Measurements from ENCODE around the gene CXCR4. TPM values are rescaled to one million over a fixed set of nuclear protein-coding genes. Genes with fewer than 3 reads are reported as not detected.

The CXCR4 gene
- total and polyA plus RNA-seq, 2 donors (not counting 1 experiment from before 2014, with no cell fraction given), result 1,832 to 2,119 TPM

DNA sequence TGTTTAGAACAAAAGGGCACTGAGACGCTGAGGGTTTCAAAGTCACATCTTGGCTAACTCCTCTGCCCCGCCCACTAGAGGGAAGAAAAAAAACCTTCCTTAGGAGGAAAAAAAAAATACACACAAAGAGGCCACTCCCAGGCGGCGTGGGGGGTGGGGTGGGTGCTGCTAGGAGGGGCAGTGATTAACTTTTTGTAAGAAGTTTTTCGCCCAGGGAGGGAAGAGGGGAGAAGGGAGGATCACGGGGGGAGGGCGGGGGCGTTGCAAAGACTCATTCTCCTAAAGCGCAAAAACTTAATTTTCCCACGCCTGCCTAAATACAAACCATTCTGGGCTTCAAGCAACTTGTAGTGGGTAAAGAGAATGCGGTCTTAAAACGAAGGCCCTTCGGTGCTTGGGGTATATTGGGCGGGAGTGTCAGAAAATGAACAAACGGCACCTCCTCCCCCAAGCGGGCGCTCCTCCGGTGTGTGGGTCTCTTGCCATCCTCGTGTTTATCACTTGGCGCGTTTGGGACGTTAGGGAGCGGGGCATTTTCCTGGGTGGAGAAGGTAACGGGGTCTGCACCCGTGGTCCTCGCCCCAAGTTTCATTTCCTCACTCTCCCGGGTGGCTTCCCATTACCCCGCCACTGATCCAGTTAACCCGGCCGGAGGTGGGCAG is 1.7 kb downstream of the CXCR4 start:
- H3K9me3 Mint-ChIP-seq (ENCODE audit: insufficient read depth), result no peaks in the 10 kb centered on the region
- DNase-seq (peak; percentile 87), ATAC-seq (ENCODE audit: low read depth) (peak; percentile 8)
- WGBS (ENCODE audit: insufficient coverage), result 0% methylated on average over 14 of the region's 30 CpGs
- H3K27ac ChIP-seq (ENCODE audit: low read length in 2 of 2), result peak overlapping the region; percentile 96 to 99
- no peaks in the 10 kb centered on the region for H3K27me3 ChIP-seq (replicated peaks in 1 of 4; ENCODE audit: control extremely low read depth in 1 of 4, control insufficient read depth in 3 of 4, insufficient read depth in 4 of 4, low read length in 3 of 4)
- H3K4me1 Mint-ChIP-seq, result peaks cover 57% of the 10 kb centered on the region
- H3K27ac Mint-ChIP-seq, result peak overlapping the region; percentile 100
- intact Hi-C loops (cut with micrococcal nuclease), result loop anchor here (1.0 to 5.0 kb wide), 3 partner anchors 131 to 262 kb away; partner anchors contain the start of gene DARS1
- ChIA-PET POLR2A (interaction anchor here (1.1 to 9.0 kb wide), 9 partner anchors 16 to 268 kb away, joined by 4 to 405 read pairs (median 8); partner anchors contain the start of gene DARS1), CTCF (interaction anchor here (1.2 to 1.5 kb wide), 2 partner anchors 120 to 268 kb away, joined by 4 to 6 read pairs; no protein-coding TSS in a partner anchor)
- H3K9me3 ChIP-seq (ENCODE audit: control extremely low read depth in 1 of 3, control insufficient read depth in 2 of 3, insufficient read depth in 1 of 3, low read length in 2 of 3), result no peaks in the 10 kb centered on the region
- peaks cover 50 to 59% of the 10 kb centered on the region in 2 donors for H3K4me1 ChIP-seq (ENCODE audit: control insufficient read depth in 2 of 2, insufficient read depth in 2 of 2, low read length in 2 of 2)
- H3K4me3 Mint-ChIP-seq, result peak overlapping the region; percentile 98
- H4K20me1 ChIP-seq (ENCODE audit: control insufficient read depth, insufficient read depth, low read length, poor library complexity, severe bottlenecking), result peaks cover 43% of the 10 kb centered on the region
- H3K9ac ChIP-seq (ENCODE audit: low read length), result peak overlapping the region; percentile 99
- H3K4me3 ChIP-seq (ENCODE audit: control extremely low read depth in 1 of 5, extremely low read depth in 1 of 5, insufficient read depth in 1 of 5, low read depth in 2 of 5, low read length in 4 of 5), result peak overlapping the region; percentile 87 to 100 (median 95)
- H3K4me2 ChIP-seq (replicated peaks; ENCODE audit: low read depth, low read length, poor library complexity, severe bottlenecking), result peak overlapping the region; percentile 84
- H2AFZ ChIP-seq (ENCODE audit: insufficient read depth, low read depth, low read length, poor library complexity, severe bottlenecking), result no peak overlapping the region
- peaks cover 5 to 41% of the 10 kb centered on the region in 2 experiments for H3K36me3 ChIP-seq (replicated peaks in 1 of 2; ENCODE audit: control extremely low read depth in 1 of 2, control insufficient read depth in 1 of 2, extremely low read depth in 1 of 2, insufficient read depth in 2 of 2, low read length in 1 of 2)
- TF ChIP-seq EZH2 (IDR thresholded peaks at IDR 0.05; ENCODE audit: borderline replicate concordance, insufficient read depth, low read depth, low read length, poor library complexity, severe bottlenecking), result no peak
- TF ChIP-seq, protein P1, sequence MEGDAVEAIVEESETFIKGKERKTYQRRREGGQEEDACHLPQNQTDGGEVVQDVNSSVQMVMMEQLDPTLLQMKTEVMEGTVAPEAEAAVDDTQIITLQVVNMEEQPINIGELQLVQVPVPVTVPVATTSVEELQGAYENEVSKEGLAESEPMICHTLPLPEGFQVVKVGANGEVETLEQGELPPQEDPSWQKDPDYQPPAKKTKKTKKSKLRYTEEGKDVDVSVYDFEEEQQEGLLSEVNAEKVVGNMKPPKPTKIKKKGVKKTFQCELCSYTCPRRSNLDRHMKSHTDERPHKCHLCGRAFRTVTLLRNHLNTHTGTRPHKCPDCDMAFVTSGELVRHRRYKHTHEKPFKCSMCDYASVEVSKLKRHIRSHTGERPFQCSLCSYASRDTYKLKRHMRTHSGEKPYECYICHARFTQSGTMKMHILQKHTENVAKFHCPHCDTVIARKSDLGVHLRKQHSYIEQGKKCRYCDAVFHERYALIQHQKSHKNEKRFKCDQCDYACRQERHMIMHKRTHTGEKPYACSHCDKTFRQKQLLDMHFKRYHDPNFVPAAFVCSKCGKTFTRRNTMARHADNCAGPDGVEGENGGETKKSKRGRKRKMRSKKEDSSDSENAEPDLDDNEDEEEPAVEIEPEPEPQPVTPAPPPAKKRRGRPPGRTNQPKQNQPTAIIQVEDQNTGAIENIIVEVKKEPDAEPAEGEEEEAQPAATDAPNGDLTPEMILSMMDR (IDR thresholded peaks at IDR 0.05), result no peak
- H3K79me2 ChIP-seq (ENCODE audit: control insufficient read depth, insufficient read depth, low read length), result peaks cover 43% of the 10 kb centered on the region
- H3K27me3 Mint-ChIP-seq, result no peaks in the 10 kb centered on the region
